Measurements from ENCODE around the gene SLAMF7. TPM values are rescaled to one million over a fixed set of nuclear protein-coding genes. Genes with fewer than 3 reads are reported as not detected.
"Not testable (repeated sequence)": the region's sequence is repeated elsewhere in the genome, so short reads cannot be mapped to it uniquely, and the experiment has no call there.

SLAMF7 gene
- total RNA-seq, result not detected in 2 replicates

GRCh38 chr1:160739098-160739511 lies at the start of gene SLAMF7:
TSS of gene SLAMF7 (plus strand) at chr1:160739247. CDS start at chr1:160739302, 55 bp downstream.
- no peak for DNase-seq (ENCODE audit: low read depth in 2 of 2)

- DNase-seq (ENCODE audit: low read depth in 2 of 2), result not testable (repeated sequence)
Observed at GRCh38 chr1:160692390-160692789, 46.7 kb upstream of the SLAMF7 start.

- no peak for DNase-seq (ENCODE audit: low read depth in 2 of 2)
Observed at GRCh38 chr1:160702100-160702499, 36.9 kb upstream of the SLAMF7 start.

DNA sequence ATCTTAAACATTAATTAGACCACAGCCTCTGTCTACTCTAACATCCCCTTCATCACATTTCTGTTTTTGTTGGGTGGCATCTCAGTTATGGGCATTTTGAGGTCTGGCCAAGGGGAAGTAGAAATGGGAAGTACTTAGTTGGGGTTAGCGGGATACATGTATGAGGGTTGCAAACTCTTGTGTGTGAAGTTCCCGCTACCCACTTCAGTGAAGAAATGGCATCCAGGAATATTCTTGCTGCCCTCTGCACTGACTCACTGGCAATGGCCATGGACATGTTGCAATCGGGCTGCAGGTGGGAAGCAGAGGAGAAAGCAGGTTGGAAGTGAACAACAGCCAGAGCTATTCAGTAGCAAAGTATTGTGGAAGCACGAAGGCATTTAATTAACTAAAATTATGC lies 34.8 kb upstream of the SLAMF7 start:
- DNase-seq (ENCODE audit: low read depth in 2 of 2), result no peak

DNA sequence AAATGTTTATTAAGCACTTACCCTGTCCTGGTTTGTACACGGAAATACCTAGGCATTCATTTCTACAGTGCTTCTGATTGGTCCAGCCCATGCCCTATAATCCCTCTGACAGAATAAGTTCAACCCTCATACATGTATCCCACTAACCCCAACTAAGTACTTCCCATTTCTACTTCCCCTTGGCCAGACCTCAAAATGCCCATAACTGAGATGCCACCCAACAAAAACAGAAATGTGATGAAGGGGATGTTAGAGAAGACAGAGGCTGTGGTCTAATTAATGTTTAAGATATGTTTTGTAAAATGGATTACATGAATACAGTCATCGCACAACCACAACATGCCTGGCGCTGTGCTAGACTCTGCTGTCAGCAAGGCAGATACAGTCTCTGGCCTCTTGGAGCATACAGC lies 33.8 kb upstream of the SLAMF7 start:
- not testable (repeated sequence) for DNase-seq (ENCODE audit: low read depth in 2 of 2)

DNA sequence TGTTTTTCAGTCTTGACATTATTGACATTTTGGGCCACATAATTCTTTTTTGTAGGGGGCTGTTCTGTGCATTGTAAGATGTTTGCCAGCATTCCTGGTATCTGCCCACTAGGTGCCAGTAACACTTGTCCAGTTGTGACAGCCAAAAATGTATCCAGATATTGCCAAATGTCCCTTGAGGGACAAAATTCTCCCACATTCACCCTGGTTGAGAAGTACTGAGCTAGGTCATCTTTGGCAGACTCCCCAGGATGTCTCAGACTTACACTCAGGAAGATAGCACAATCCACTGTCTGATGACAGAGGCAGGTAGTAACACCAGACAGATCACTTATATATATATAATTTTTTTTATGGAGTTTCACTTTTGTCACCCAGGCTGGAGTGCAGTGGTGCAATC lies 33.3 kb upstream of the SLAMF7 start:
- DNase-seq (ENCODE audit: low read depth in 2 of 2), result no peak

- DNase-seq (ENCODE audit: low read depth in 2 of 2), result no peak
Observed at GRCh38 chr1:160706526-160707235, 32.4 kb upstream of the SLAMF7 start.

DNA sequence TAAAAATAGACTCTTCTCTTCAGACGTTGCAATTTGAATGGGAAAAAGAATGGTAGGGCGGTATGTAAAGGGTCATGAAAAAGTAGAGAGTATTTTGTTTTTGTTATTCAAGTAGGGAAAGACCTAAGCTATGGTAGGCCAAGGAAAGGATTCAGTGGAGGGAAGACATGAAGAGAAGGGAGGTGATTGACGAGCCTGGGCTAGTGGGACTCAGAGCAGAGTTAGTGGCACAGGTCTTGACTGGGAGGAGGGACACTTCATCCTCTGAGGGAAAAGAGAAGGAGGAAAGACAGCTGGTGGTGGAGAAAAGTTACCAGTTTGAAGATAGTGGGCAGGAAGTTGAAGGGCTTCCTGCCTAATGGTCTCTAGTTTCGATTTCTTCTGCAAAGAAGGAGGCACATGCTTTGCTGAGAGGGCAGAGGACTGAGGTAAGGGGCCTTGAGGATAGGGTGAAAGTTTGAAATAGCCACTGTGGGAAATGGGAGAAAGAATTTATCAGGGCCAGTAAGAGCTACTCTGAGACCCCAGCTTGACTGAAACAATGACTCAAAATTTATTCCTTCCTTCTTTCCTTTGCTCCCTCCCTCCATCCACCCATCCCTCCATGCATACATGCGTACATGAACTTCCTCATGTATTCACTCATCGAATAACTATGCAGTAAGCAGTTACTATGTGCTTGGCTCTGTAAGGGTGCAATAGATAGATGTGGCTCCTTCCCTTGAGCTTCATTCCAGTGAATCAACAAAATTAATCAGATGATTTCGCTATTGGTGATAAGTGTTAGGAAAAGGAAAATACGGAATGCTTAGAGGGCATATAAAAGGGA lies 31.6 kb upstream of the SLAMF7 start:
- DNase-seq (ENCODE audit: low read depth in 2 of 2), result no peak

GRCh38 chr1:160708118-160708517 lies 30.9 kb upstream of the SLAMF7 start:
- no peak for DNase-seq (ENCODE audit: low read depth in 2 of 2)

- no peak for DNase-seq (ENCODE audit: low read depth in 2 of 2)
Observed at GRCh38 chr1:160708801-160709200, 30.2 kb upstream of the SLAMF7 start.

- DNase-seq (ENCODE audit: low read depth in 2 of 2), result no peak
Observed at GRCh38 chr1:160709715-160710114, 29.3 kb upstream of the SLAMF7 start.

DNA sequence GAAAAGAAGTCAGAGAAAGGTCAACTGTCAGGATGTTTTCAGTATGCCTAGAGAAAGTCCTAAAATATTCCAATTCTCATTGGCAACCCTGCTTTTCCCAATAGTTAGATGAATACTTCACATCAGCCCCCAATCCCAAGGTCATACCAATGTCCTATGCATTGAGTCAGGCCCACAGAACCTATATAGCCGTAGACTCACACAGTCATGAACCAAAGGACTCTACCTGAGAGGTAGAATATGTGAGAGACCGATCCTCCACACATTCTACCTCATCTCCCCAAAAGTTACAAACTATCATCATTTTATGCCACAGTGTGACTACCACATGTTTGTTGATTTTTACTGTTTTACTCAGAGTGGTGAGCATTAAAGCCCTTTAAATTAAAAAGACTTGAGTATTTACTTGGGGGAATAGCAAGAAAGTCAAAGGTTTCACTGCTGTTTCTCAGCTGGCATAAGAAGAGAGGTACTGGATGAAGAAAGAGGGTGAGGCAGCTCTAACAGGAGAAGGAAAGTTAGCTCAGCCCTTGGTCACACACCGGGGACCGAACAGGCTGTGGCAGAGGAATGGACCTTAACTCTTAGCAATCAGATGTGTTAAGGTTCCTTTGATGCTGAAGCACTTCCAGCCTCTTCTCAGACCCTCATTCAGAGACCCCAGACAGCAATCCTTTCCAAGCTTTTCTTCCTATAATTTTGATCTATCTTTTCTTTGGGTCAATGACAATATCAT lies 28.4 kb upstream of the SLAMF7 start:
- DNase-seq (ENCODE audit: low read depth in 2 of 2), result no peak

- no peak for DNase-seq (ENCODE audit: low read depth in 2 of 2)
Observed at GRCh38 chr1:160711276-160711601, 27.8 kb upstream of the SLAMF7 start.

GRCh38 chr1:160711602-160712311 lies 27.3 kb upstream of the SLAMF7 start, which contains the start of gene CD48:
TSS of gene CD48 (minus strand) at chr1:160711822. CDS start at chr1:160711763, 59 bp downstream.
- DNase-seq (ENCODE audit: low read depth in 2 of 2), result no peak

GRCh38 chr1:160712525-160713080 lies 26.4 kb upstream of the SLAMF7 start:
- DNase-seq (ENCODE audit: low read depth in 2 of 2), result not testable (repeated sequence)

DNA sequence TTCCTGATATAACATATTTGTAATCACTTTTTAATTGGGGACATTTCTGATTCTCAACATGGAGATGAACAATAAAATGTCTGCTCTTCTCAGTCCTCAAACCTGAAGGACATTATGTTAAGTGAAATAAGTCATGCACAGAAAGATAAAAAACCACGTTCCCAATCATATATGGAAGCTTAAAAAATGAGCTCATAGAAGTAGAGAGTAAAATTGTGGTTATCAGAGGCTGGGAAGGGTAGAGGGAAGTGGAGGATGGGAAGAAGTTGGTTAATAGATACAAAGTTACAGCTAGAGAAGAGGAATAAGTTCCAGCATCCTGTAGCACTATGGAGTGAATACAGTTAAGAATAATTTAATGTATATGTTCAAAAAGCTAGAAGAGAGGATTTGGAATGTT lies 25.9 kb upstream of the SLAMF7 start:
- no peak for DNase-seq (ENCODE audit: low read depth in 2 of 2)

DNA sequence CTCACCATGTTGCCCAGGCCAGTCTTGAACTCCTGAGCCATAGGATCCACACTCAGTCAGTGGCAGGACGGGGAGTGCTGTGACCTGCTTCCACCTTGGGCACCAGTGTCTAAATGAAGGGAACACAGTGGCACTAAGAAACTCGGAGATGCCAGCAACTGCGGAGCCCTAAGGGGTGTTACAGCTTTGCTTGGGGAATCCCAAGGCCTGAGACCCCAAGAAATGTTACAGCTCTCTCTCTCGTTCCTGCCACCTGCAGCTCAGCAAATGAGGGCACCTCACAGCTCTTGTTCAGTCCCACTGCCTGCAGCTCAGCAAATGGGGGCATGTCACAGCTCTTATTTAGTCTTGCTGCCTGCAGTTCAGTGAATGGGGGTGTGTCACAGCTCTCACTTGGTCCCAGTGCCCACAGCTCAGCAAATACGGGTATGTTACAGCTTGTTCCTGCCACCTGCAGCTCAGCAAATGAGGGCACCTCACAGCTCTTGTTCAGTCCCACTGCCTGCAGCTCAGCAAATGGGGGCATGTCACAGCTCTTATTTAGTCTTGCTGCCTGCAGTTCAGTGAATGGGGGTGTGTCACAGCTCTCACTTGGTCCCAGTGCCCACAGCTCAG lies 24.9 kb upstream of the SLAMF7 start:
- DNase-seq (ENCODE audit: low read depth in 2 of 2), result not testable (repeated sequence)

- DNase-seq (ENCODE audit: low read depth in 2 of 2), result no peak
Observed at GRCh38 chr1:160716013-160716412, 23.0 kb upstream of the SLAMF7 start.

GRCh38 chr1:160717306-160717705 lies 21.7 kb upstream of the SLAMF7 start:
- no peak for DNase-seq (ENCODE audit: low read depth in 2 of 2)

DNA sequence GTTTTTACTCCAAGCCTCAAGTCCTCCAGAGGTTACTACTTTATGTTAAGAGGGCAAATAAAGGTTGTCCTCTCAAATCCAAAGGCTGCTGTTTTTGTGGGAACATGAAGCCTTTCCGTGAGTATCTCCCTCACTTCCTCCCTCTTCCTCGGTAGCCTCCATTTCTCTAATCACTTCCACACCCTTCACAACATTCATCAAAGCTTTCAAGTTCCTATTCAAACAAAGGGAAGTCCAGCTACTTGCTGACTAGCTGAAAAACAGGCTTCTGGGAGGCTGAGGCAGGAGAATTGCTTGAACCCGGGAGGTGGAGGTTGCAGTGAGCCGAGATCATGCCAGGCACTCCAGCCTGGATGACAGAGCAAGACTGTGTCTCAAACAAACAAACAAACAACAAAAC lies 20.8 kb upstream of the SLAMF7 start:
- DNase-seq (ENCODE audit: low read depth in 2 of 2), result no peak
